GM23338 (cell line): Measurements from ENCODE around the gene NUP160. TPM values are rescaled to one million over a fixed set of nuclear protein-coding genes. Genes with fewer than 3 reads are reported as not detected.

Experiments
- ATAC-seq: fragments of 200-7000 bp; cut with Tn5 transposase; 3 replicates; pipeline ENCODE4 v1.9.1; 2020
- DNase-seq: peaks from one replicate; pipeline ENCODE4 v3.0.0-alpha.2; 2015; ENCODE audit warnings: low spot score
- H2AFZ ChIP-seq: fragments of 200-600 bp; sonication (generic); 2 replicates; pipeline ENCODE4 v1.8.0; 2016; ENCODE audit warnings: antibody characterized with exemption, mild to moderate bottlenecking, moderate library complexity
- H3F3A ChIP-seq: fragments of 200-600 bp; sonication (generic); replicated peaks from 2 replicates; pipeline ENCODE4 v1.8.0; 2017; ENCODE audit warnings: antibody characterized with exemption, mixed run types, low read depth
- H3K27ac ChIP-seq: fragments of 200-600 bp; sonication (generic); 2 replicates; pipeline ENCODE4 v1.6.1; 2016; ENCODE audit warnings: low read depth
- H3K27me3 ChIP-seq: fragments of 200-600 bp; sonication (generic); 2 replicates; pipeline ENCODE4 v1.8.0; 2016; ENCODE audit warnings: mild to moderate bottlenecking, mixed run types, moderate library complexity; ENCODE audit not compliant: insufficient read depth
- H3K36me3 ChIP-seq: fragments of 200-600 bp; sonication (generic); 2 replicates; pipeline ENCODE4 v1.8.0; 2016; ENCODE audit warnings: mild to moderate bottlenecking; ENCODE audit not compliant: insufficient read depth
- H3K4me1 ChIP-seq: fragments of 200-600 bp; sonication (generic); 2 replicates; pipeline ENCODE4 v1.8.0; 2016; ENCODE audit warnings: mild to moderate bottlenecking, moderate library complexity; ENCODE audit not compliant: insufficient read depth
- H3K4me2 ChIP-seq: fragments of 200-600 bp; sonication (generic); 2 replicates; pipeline ENCODE4 v1.7.1; 2017; ENCODE audit warnings: mixed run types
- H3K4me3 ChIP-seq: fragments of 200-600 bp; sonication (generic); 2 replicates; pipeline ENCODE4 v1.6.1; 2016; ENCODE audit warnings: mixed run types
- H3K79me2 ChIP-seq: fragments of 200-600 bp; sonication (generic); replicated peaks from 2 replicates; pipeline ENCODE4 v1.8.0; 2017; ENCODE audit warnings: mild to moderate bottlenecking; ENCODE audit not compliant: insufficient read depth
- H3K9me2 ChIP-seq: fragments of 200-600 bp; sonication (generic); 2 replicates; pipeline ENCODE4 v1.8.0; 2017; ENCODE audit not compliant: insufficient read depth
- H4K20me1 ChIP-seq: fragments of 200-600 bp; sonication (generic); replicated peaks from 2 replicates; pipeline ENCODE4 v1.8.0; 2017; ENCODE audit warnings: mild to moderate bottlenecking; ENCODE audit not compliant: insufficient read depth
- H3K27ac Mint-ChIP-seq: 2 replicates; pipeline ENCODE4 v1.8.0; 2020; ENCODE audit warnings: inconsistent platforms, mild to moderate bottlenecking, moderate library complexity, mixed read lengths
- H3K27me3 Mint-ChIP-seq: 3 replicates; pipeline ENCODE4 v1.8.0; 2022; ENCODE audit warnings: low read depth, mild to moderate bottlenecking, moderate library complexity, mixed read lengths, inconsistent platforms; ENCODE audit not compliant: insufficient read depth, poor library complexity
- H3K36me3 Mint-ChIP-seq: 3 replicates; pipeline ENCODE4 v1.8.0; 2021; ENCODE audit warnings: low read depth, mild to moderate bottlenecking, inconsistent platforms, moderate library complexity, mixed read lengths
- H3K4me1 Mint-ChIP-seq: 3 replicates; pipeline ENCODE4 v1.8.0; 2020; ENCODE audit warnings: mild to moderate bottlenecking, inconsistent platforms, mixed read lengths
- H3K4me3 Mint-ChIP-seq: 3 replicates; pipeline ENCODE4 v1.8.0; 2021; ENCODE audit warnings: moderate library complexity, mild to moderate bottlenecking, inconsistent platforms, mixed read lengths
- H3K9me3 Mint-ChIP-seq: 3 replicates; pipeline ENCODE4 v1.8.0; 2020; ENCODE audit warnings: moderate library complexity, mild to moderate bottlenecking, inconsistent platforms, mixed read lengths
- EZH2 ChIP-seq: fragments of 200-600 bp; sonication (generic); IDR thresholded peaks from one replicate; pipeline ENCODE4 v1.8.0; 2017; ENCODE audit warnings: antibody characterized with exemption, mild to moderate bottlenecking, low read depth; ENCODE audit not compliant: unreplicated experiment
- EZH2phosphoT487 ChIP-seq: fragments of 200-600 bp; sonication (generic); IDR thresholded peaks from one replicate; pipeline ENCODE4 v1.8.1; 2018; ENCODE audit warnings: antibody characterized with exemption; ENCODE audit not compliant: unreplicated experiment
- POLR2AphosphoS5 ChIP-seq: IDR thresholded peaks from 2 replicates; pipeline ENCODE4 v1.6.1; 2016; ENCODE audit warnings: antibody characterized with exemption, low read depth
- STAT1 ChIP-seq: IDR thresholded peaks from one replicate; pipeline ENCODE4 v1.6.1; 2016; ENCODE audit warnings: antibody characterized with exemption; ENCODE audit not compliant: unreplicated experiment
- ZNF114 ChIP-seq: fragments of 250-450 bp; sonication (Bioruptor Pico); IDR thresholded peaks from 2 replicates; pipeline ENCODE4 v1.5.0; 2020; ENCODE audit warnings: mild to moderate bottlenecking, moderate library complexity
- polyA plus RNA-seq: library from polyadenylated mRNA; unstranded; fragments of >200 nt; fragmentation: Nextera tagmentation; extraction: Ambion mirVana; gene quantifications from 2 replicates; pipeline ENCODE4 v1.2.1, GENCODE V29; 2016
- total RNA-seq: library from RNA; depleted of rRNA; stranded (reverse); fragments of >200 nt; shearing (Covaris generic); gene quantifications from 2 replicates; pipeline ENCODE4 v1.2.3, GENCODE V29; 2014
- TF ChIP-seq, protein P1 (sequence below): IDR thresholded peaks from 2 replicates; pipeline ENCODE4 v1.6.1; 2016; ENCODE audit warnings: antibody characterized with exemption
- TF ChIP-seq, protein P2 (sequence below): IDR thresholded peaks from one replicate; pipeline ENCODE4 v1.6.1; 2018; ENCODE audit warnings: antibody characterized with exemption; ENCODE audit not compliant: unreplicated experiment
- TF ChIP-seq, protein P3 (sequence below): fragments of 250-450 bp; sonication (Bioruptor Pico); IDR thresholded peaks from 2 replicates; pipeline ENCODE4 v1.5.0; 2020; ENCODE audit warnings: mild to moderate bottlenecking, moderate library complexity

The NUP160 gene
- total and polyA plus RNA-seq, 2 experiments from 2014 or later = 41.2 to 101 TPM

DNA sequence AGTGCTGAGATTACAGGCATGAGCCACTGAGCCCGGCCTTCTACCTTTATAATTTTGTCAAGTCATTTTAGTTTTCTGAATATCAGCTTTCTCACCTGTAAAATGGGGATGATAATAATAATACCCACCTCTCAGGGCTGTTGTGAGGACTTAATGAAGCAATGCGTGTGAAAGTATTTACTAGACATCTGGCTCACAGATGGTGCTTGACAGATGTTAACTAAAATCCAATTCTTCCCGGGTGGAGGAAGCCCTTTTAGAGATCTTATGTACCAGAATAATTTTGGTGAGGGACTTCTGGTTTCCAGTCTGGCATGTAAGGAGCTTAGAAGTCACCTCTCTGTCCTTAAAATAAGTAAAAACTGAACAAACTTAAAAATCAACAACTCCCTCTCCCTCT, 43.7 kb upstream of the NUP160 start (continued):
- TF ChIP-seq, protein P1, sequence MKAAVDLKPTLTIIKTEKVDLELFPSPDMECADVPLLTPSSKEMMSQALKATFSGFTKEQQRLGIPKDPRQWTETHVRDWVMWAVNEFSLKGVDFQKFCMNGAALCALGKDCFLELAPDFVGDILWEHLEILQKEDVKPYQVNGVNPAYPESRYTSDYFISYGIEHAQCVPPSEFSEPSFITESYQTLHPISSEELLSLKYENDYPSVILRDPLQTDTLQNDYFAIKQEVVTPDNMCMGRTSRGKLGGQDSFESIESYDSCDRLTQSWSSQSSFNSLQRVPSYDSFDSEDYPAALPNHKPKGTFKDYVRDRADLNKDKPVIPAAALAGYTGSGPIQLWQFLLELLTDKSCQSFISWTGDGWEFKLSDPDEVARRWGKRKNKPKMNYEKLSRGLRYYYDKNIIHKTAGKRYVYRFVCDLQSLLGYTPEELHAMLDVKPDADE = no peak
- TF ChIP-seq EZH2phosphoT487 (no peak), POLR2AphosphoS5 (no peak), EZH2 (no peak), STAT1 (no peak)
- TF ChIP-seq, protein P2, sequence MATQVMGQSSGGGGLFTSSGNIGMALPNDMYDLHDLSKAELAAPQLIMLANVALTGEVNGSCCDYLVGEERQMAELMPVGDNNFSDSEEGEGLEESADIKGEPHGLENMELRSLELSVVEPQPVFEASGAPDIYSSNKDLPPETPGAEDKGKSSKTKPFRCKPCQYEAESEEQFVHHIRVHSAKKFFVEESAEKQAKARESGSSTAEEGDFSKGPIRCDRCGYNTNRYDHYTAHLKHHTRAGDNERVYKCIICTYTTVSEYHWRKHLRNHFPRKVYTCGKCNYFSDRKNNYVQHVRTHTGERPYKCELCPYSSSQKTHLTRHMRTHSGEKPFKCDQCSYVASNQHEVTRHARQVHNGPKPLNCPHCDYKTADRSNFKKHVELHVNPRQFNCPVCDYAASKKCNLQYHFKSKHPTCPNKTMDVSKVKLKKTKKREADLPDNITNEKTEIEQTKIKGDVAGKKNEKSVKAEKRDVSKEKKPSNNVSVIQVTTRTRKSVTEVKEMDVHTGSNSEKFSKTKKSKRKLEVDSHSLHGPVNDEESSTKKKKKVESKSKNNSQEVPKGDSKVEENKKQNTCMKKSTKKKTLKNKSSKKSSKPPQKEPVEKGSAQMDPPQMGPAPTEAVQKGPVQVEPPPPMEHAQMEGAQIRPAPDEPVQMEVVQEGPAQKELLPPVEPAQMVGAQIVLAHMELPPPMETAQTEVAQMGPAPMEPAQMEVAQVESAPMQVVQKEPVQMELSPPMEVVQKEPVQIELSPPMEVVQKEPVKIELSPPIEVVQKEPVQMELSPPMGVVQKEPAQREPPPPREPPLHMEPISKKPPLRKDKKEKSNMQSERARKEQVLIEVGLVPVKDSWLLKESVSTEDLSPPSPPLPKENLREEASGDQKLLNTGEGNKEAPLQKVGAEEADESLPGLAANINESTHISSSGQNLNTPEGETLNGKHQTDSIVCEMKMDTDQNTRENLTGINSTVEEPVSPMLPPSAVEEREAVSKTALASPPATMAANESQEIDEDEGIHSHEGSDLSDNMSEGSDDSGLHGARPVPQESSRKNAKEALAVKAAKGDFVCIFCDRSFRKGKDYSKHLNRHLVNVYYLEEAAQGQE = no peak

DNA sequence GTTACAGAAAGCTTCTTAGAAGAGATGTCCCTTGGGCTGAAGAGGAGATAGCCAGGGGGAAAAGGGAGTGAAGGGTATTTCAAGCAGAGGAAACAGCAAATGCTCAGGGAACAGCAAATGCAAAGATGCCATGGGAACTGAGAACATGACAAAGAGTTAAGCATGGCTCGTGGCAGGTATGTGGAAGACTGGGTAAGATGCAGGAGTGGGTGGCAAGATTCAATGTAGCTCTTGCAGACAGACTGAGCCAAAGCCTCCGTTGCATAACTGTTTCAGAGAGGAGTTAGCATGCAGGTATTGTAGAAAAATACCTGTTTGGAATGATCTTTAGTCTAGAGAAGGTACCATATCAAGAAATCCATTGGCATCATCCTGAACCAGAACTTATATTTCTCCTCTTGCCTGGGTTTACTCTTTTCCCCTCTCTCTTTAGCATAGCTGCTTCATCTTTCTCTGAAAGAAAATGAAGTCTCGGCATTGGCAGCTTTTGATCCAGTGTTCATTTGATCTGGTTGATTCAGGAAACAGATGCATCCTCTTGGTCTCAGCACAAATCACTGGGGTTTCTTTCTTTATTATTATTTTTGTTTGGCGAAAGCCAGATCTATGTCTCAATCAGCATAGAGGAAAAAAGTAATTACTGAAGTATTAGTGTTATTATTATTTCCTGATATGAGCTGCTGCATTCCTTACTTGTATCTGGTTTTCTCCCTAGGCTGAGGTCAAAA, 41.7 kb upstream of the NUP160 start:
- Histone ChIP-seq H3K36me3 (no peaks in the 10 kb centered on the region), H3K27ac (no peak overlapping the region), H4K20me1 (no peaks in the 10 kb centered on the region), H3F3A (no peaks in the 10 kb centered on the region), H3K27me3 (no peaks in the 10 kb centered on the region), H3K4me2 (no peak overlapping the region), H2AFZ (no peak overlapping the region), H3K79me2 (no peaks in the 10 kb centered on the region), H3K4me1 (no peaks in the 10 kb centered on the region), H3K9me2 (no peaks in the 10 kb centered on the region), H3K4me3 (no peak overlapping the region)
- ATAC-seq = no peak
- peaks cover 1% of the 10 kb centered on the region for H3K27me3 Mint-ChIP-seq
- no peaks in the 10 kb centered on the region for H3K4me1 Mint-ChIP-seq
- no peak for DNase-seq
- peaks cover 6% of the 10 kb centered on the region; the same call in 2 of the 3 replicates for H3K36me3 Mint-ChIP-seq
- H3K9me3 Mint-ChIP-seq = peaks cover 22% of the 10 kb centered on the region
- H3K27ac Mint-ChIP-seq = no peak overlapping the region
- H3K4me3 Mint-ChIP-seq = no peak overlapping the region
- TF ChIP-seq, protein P2 = no peak
- TF ChIP-seq EZH2phosphoT487 (no peak), ZNF114 (CRISPR knock-in tag) (no peak), EZH2 (no peak)
- TF ChIP-seq, protein P3, sequence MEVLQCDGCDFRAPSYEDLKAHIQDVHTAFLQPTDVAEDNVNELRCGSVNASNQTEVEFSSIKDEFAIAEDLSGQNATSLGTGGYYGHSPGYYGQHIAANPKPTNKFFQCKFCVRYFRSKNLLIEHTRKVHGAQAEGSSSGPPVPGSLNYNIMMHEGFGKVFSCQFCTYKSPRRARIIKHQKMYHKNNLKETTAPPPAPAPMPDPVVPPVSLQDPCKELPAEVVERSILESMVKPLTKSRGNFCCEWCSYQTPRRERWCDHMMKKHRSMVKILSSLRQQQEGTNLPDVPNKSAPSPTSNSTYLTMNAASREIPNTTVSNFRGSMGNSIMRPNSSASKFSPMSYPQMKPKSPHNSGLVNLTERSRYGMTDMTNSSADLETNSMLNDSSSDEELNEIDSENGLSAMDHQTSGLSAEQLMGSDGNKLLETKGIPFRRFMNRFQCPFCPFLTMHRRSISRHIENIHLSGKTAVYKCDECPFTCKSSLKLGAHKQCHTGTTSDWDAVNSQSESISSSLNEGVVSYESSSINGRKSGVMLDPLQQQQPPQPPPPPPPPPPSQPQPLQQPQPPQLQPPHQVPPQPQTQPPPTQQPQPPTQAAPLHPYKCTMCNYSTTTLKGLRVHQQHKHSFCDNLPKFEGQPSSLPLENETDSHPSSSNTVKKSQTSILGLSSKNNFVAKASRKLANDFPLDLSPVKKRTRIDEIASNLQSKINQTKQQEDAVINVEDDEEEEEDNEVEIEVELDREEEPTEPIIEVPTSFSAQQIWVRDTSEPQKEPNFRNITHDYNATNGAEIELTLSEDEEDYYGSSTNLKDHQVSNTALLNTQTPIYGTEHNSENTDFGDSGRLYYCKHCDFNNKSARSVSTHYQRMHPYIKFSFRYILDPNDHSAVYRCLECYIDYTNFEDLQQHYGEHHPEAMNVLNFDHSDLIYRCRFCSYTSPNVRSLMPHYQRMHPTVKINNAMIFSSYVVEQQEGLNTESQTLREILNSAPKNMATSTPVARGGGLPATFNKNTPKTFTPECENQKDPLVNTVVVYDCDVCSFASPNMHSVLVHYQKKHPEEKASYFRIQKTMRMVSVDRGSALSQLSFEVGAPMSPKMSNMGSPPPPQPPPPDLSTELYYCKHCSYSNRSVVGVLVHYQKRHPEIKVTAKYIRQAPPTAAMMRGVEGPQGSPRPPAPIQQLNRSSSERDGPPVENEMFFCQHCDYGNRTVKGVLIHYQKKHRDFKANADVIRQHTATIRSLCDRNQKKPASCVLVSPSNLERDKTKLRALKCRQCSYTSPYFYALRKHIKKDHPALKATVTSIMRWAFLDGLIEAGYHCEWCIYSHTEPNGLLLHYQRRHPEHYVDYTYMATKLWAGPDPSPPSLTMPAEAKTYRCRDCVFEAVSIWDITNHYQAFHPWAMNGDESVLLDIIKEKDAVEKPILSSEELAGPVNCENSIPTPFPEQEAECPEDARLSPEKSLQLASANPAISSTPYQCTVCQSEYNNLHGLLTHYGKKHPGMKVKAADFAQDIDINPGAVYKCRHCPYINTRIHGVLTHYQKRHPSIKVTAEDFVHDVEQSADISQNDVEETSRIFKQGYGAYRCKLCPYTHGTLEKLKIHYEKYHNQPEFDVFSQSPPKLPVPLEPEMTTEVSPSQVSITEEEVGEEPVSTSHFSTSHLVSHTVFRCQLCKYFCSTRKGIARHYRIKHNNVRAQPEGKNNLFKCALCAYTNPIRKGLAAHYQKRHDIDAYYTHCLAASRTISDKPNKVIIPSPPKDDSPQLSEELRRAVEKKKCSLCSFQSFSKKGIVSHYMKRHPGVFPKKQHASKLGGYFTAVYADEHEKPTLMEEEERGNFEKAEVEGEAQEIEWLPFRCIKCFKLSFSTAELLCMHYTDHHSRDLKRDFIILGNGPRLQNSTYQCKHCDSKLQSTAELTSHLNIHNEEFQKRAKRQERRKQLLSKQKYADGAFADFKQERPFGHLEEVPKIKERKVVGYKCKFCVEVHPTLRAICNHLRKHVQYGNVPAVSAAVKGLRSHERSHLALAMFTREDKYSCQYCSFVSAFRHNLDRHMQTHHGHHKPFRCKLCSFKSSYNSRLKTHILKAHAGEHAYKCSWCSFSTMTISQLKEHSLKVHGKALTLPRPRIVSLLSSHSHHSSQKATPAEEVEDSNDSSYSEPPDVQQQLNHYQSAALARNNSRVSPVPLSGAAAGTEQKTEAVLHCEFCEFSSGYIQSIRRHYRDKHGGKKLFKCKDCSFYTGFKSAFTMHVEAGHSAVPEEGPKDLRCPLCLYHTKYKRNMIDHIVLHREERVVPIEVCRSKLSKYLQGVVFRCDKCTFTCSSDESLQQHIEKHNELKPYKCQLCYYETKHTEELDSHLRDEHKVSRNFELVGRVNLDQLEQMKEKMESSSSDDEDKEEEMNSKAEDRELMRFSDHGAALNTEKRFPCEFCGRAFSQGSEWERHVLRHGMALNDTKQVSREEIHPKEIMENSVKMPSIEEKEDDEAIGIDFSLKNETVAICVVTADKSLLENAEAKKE (CRISPR knock-in tag) = no peak
